Lower leg skin (tissue), 3 donors: ENCODE measurements around the gene RAB1B.

Experiments
- POLR2A ChIP-seq, 2 donors: fragments of 450-650 bp; IDR thresholded peaks; one replicate each; pipeline ENCODE4 v1.6.1; 2016 to 2017; ENCODE audit warnings: antibody characterized with exemption in 2 of 2, mild to moderate bottlenecking in 1 of 2, moderate library complexity in 1 of 2
- TF ChIP-seq, protein P1 (sequence below), 3 donors: fragments of 450-650 bp; IDR thresholded peaks; one replicate each; pipeline ENCODE4 v1.5.1; 2016; ENCODE audit warnings: antibody characterized with exemption in 3 of 3, mild to moderate bottlenecking in 3 of 3, moderate library complexity in 2 of 3

DNA sequence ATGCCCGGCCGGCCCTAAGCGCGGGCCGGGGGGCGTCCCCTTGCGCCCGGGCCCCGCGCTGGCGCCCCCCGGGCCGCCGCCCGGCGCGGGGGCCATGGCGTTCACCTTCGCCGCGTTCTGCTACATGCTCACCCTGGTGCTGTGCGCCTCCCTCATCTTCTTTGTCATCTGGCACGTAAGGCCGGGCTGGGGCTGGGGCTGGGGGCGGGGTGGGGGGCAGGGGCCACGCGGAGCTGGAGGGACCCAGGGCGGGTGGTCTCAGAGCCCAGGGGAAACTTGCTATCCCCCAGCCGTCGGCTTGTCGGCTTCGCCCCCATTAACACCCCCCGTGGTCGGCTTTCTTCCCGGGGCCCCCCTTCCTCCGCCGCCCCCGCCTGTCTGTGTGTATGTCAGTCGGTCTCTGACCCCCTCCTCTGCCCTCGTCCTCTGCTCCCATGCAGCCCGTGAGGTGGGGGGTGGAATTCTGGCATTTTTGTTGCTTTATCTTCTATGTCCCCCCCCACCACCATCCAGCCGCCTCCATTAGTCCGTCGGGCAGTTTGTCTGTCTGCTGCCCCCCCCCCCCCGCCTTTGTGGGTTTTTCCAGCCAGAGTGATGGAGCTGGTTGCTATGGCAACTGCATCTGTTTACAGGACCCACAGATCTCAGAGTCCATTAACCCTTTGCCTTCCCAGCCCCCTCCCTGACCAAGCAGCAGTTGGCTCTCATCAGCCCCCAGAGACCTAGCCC is 10.1 kb downstream of the RAB1B start:
- TF ChIP-seq, protein P1, sequence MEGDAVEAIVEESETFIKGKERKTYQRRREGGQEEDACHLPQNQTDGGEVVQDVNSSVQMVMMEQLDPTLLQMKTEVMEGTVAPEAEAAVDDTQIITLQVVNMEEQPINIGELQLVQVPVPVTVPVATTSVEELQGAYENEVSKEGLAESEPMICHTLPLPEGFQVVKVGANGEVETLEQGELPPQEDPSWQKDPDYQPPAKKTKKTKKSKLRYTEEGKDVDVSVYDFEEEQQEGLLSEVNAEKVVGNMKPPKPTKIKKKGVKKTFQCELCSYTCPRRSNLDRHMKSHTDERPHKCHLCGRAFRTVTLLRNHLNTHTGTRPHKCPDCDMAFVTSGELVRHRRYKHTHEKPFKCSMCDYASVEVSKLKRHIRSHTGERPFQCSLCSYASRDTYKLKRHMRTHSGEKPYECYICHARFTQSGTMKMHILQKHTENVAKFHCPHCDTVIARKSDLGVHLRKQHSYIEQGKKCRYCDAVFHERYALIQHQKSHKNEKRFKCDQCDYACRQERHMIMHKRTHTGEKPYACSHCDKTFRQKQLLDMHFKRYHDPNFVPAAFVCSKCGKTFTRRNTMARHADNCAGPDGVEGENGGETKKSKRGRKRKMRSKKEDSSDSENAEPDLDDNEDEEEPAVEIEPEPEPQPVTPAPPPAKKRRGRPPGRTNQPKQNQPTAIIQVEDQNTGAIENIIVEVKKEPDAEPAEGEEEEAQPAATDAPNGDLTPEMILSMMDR (IDR thresholded peaks at IDR 0.05) = no peak
- TF ChIP-seq POLR2A (IDR thresholded peaks at IDR 0.05) = no peak
